ENCODE data around the gene TACO1.

TACO1 gene

GRCh38 chr17:63645775-63646487 is 45.2 kb downstream of the TACO1 start:
- TF ChIP-seq MAX (IDR thresholded peaks at IDR 0.05; ENCODE audit: low read depth, low read length), result no peak
- TF ChIP-seq POLR2A (IDR thresholded peaks at IDR 0.05; ENCODE audit: extremely low read depth, insufficient read length), result no peak
- no peak for TF ChIP-seq CTCF (IDR thresholded peaks at IDR 0.05; ENCODE audit: low read depth, low read length)
- TF ChIP-seq MYC (IDR thresholded peaks at IDR 0.05; ENCODE audit: low read depth, low read length), result no peak
- DNase-seq (ENCODE audit: low read depth), result no peak
- H3K4me3 ChIP-seq (ENCODE audit: low read depth, low read length), result no peak overlapping the region

- DNase-seq (ENCODE audit: low read depth), result peak; percentile 71
- H3K4me3 ChIP-seq (ENCODE audit: low read depth, low read length), result no peak overlapping the region
- TF ChIP-seq MYC (IDR thresholded peaks at IDR 0.05; ENCODE audit: low read depth, low read length) (no peak), CTCF (IDR thresholded peaks at IDR 0.05; ENCODE audit: low read depth, low read length) (no peak), MAX (IDR thresholded peaks at IDR 0.05; ENCODE audit: low read depth, low read length) (no peak), POLR2A (IDR thresholded peaks at IDR 0.05; ENCODE audit: extremely low read depth, insufficient read length) (no peak)
Observed at GRCh38 chr17:63646488-63646806, 45.8 kb downstream of the TACO1 start.

GRCh38 chr17:63647065-63647725 is 46.5 kb downstream of the TACO1 start:
- no peak for TF ChIP-seq CTCF (IDR thresholded peaks at IDR 0.05; ENCODE audit: low read depth, low read length)
- TF ChIP-seq MYC (IDR thresholded peaks at IDR 0.05; ENCODE audit: low read depth, low read length), result no peak
- TF ChIP-seq MAX (IDR thresholded peaks at IDR 0.05; ENCODE audit: low read depth, low read length), result no peak
- no peak for TF ChIP-seq POLR2A (IDR thresholded peaks at IDR 0.05; ENCODE audit: extremely low read depth, insufficient read length)
- no peak for DNase-seq (ENCODE audit: low read depth)
- no peak overlapping the region for H3K4me3 ChIP-seq (ENCODE audit: low read depth, low read length)

GRCh38 chr17:63647936-63648335 is 47.2 kb downstream of the TACO1 start:
- DNase-seq (ENCODE audit: low read depth), result no peak
- no peak overlapping the region for H3K4me3 ChIP-seq (ENCODE audit: low read depth, low read length)
- TF ChIP-seq MAX (IDR thresholded peaks at IDR 0.05; ENCODE audit: low read depth, low read length), result no peak
- no peak for TF ChIP-seq POLR2A (IDR thresholded peaks at IDR 0.05; ENCODE audit: extremely low read depth, insufficient read length)
- no peak for TF ChIP-seq MYC (IDR thresholded peaks at IDR 0.05; ENCODE audit: low read depth, low read length)
- no peak for TF ChIP-seq CTCF (IDR thresholded peaks at IDR 0.05; ENCODE audit: low read depth, low read length)

GRCh38 chr17:63649813-63650212 is 49.1 kb downstream of the TACO1 start:
- H3K4me3 ChIP-seq (ENCODE audit: low read depth, low read length), result no peak overlapping the region
- TF ChIP-seq MYC (IDR thresholded peaks at IDR 0.05; ENCODE audit: low read depth, low read length), result no peak
- TF ChIP-seq POLR2A (IDR thresholded peaks at IDR 0.05; ENCODE audit: extremely low read depth, insufficient read length), result no peak
- TF ChIP-seq CTCF (IDR thresholded peaks at IDR 0.05; ENCODE audit: low read depth, low read length), result no peak
- peak; percentile 59 for DNase-seq (ENCODE audit: low read depth)
